Measurements from ENCODE around the gene CCDC71.

- TF ChIP-seq CEBPB (tag; IDR thresholded peaks at IDR 0.05) (no peak), NBN (IDR thresholded peaks at IDR 0.05; ENCODE audit: low read depth) (no peak), ZNF668 (CRISPR knock-in tag; IDR thresholded peaks at IDR 0.05) (no peak), MCM3 (IDR thresholded peaks at IDR 0.05) (no peak), NFYB (IDR thresholded peaks at IDR 0.05; ENCODE audit: extremely low read depth, insufficient read length) (no peak), TARDBP (IDR thresholded peaks at IDR 0.05) (no peak), CTCF (IDR thresholded peaks at IDR 0.05 in 2 of 3, conservative IDR thresholded peaks at IDR 0.05 in 1 of 3; ENCODE audit: insufficient read depth in 2 of 3, low read depth in 1 of 3, low read length in 3 of 3) (no peak), POLR2AphosphoS5 (IDR thresholded peaks at IDR 0.05; ENCODE audit: control insufficient read depth, insufficient read depth, low read depth, low read length) (no peak), EZH2 (IDR thresholded peaks at IDR 0.05; ENCODE audit: borderline replicate concordance, low read depth, low read length) (no peak), YBX1 (IDR thresholded peaks at IDR 0.05) (no peak)
Measured at GRCh38 chr3:49158792-49159191, 7.3 kb downstream of the CCDC71 start.
